Body of pancreas (tissue), 4 donors: ENCODE results near the gene CISTR.

Experiments used
- POLR2A ChIP-seq, 3 donors: fragments of 450-650 bp; IDR thresholded peaks; one replicate each; pipeline ENCODE4 v1.6.1; 2016; ENCODE audit warnings: antibody characterized with exemption in 3 of 3, mild to moderate bottlenecking in 2 of 3
- TF ChIP-seq, protein P1 (sequence below), 7 experiments: fragments of 450-650 bp in 4 of 7; fragments of 200-600 bp in 3 of 7; sonication (generic) in 3 of 7; IDR thresholded peaks; one replicate each; pipeline ENCODE4 v1.5.1; 2016 to 2019; ENCODE audit warnings: antibody characterized with exemption in 7 of 7

DNA sequence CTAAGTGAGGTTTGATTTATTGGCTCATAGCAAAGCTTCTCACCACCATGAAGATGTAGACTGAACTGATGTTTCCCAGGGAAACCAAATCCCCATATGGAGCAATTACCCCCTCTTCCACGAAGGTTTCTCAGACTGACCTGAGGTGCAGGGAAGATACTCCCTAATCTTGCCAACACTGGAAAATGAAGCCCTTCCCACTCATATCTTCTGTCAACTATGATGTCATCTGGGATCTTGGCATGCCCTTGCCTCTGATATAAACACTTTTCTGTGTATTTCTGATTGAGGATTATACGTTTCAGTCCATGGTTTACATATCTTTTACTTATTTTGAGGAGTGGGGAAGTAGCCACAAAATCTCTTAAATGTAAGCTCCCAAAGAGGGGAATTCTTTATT lies 14.1 kb upstream of the CISTR start:
- TF ChIP-seq, protein P1, sequence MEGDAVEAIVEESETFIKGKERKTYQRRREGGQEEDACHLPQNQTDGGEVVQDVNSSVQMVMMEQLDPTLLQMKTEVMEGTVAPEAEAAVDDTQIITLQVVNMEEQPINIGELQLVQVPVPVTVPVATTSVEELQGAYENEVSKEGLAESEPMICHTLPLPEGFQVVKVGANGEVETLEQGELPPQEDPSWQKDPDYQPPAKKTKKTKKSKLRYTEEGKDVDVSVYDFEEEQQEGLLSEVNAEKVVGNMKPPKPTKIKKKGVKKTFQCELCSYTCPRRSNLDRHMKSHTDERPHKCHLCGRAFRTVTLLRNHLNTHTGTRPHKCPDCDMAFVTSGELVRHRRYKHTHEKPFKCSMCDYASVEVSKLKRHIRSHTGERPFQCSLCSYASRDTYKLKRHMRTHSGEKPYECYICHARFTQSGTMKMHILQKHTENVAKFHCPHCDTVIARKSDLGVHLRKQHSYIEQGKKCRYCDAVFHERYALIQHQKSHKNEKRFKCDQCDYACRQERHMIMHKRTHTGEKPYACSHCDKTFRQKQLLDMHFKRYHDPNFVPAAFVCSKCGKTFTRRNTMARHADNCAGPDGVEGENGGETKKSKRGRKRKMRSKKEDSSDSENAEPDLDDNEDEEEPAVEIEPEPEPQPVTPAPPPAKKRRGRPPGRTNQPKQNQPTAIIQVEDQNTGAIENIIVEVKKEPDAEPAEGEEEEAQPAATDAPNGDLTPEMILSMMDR (IDR thresholded peaks at IDR 0.05), result no peak
- TF ChIP-seq POLR2A (IDR thresholded peaks at IDR 0.05), result no peak
